Measurements from ENCODE around the gene PCDH12.

DNA sequence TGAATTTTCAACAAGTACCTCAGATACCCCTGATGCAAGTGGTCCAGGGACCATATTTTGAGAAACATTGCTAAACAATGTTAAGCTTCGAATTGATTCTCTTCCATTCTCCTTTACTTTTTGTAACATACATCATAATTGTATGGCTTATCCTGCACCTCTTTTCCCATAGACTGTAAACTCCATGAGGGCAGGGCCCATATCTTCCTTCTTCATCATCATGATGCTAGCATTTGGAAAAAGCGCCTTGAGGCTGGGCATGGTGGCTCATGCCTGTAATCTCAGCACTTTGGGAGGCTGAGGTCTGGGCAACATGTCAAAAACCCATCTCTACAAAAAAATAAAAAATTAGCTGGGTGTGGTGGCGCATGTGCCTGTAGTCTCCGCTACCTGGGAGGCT, 48.8 kb downstream of the PCDH12 start:
- TF ChIP-seq, protein P1, sequence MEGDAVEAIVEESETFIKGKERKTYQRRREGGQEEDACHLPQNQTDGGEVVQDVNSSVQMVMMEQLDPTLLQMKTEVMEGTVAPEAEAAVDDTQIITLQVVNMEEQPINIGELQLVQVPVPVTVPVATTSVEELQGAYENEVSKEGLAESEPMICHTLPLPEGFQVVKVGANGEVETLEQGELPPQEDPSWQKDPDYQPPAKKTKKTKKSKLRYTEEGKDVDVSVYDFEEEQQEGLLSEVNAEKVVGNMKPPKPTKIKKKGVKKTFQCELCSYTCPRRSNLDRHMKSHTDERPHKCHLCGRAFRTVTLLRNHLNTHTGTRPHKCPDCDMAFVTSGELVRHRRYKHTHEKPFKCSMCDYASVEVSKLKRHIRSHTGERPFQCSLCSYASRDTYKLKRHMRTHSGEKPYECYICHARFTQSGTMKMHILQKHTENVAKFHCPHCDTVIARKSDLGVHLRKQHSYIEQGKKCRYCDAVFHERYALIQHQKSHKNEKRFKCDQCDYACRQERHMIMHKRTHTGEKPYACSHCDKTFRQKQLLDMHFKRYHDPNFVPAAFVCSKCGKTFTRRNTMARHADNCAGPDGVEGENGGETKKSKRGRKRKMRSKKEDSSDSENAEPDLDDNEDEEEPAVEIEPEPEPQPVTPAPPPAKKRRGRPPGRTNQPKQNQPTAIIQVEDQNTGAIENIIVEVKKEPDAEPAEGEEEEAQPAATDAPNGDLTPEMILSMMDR (conservative IDR thresholded peaks at IDR 0.05; ENCODE audit: low read depth, low read length), result no peak
- TF ChIP-seq EZH2 (IDR thresholded peaks at IDR 0.05; ENCODE audit: borderline replicate concordance, low read depth, low read length, poor library complexity, severe bottlenecking), result no peak

Measured in A673 (cell line).